Measurements from ENCODE around the gene B9D1. TPM values are rescaled to one million over a fixed set of nuclear protein-coding genes. Genes with fewer than 3 reads are reported as not detected.

B9D1 gene
- total and polyA plus RNA-seq, 2 of the 13 experiments (the other 11 are each of a cell fraction or from before 2014, with no cell fraction given): 27.7 to 31.1 TPM

DNA sequence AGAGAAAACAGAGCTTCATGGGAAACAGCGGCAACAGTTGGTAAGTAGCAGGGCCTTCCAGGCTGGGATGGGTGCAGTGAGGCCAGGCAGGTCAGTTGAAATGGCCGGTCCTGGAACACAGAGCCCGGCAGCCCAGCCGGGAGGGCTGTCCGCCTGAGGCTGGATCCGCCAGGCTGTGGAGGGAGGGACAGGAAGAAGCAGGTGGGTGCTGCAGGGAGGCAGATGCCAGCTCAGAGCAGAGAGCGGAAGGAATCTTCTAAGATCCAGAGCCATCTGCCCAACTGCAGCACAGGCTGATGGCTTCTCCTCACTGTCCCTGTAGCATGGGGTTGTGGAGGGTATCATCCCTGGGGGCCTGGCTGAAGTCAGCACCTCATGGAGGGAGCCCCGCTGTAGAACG is 49.1 kb upstream of the B9D1 start:
- ChIA-PET POLR2A (no interaction called here), CTCF (ENCODE audit: low intra/inter-chr PET ratio, low total read pairs) (no interaction called here)
- no TSS peak for BruUV-seq (replicated peaks)
- Histone ChIP-seq H3K9me3 (ENCODE audit: low read length) (no peaks in the 10 kb centered on the region), H4K20me1 (ENCODE audit: insufficient read depth, low read length) (no peaks in the 10 kb centered on the region), H2AFZ (ENCODE audit: low read length) (no peak overlapping the region), H3K4me1 (ENCODE audit: insufficient read depth, low read length) (no peaks in the 10 kb centered on the region), H3K9ac (ENCODE audit: insufficient read depth, low read depth, low read length) (no peak overlapping the region), H3K36me3 (replicated peaks in 1 of 2; ENCODE audit: control insufficient read depth in 1 of 2, insufficient read depth in 2 of 2, low read length in 2 of 2) (no peaks in the 10 kb centered on the region), H3K27me3 (ENCODE audit: control insufficient read depth in 1 of 2, insufficient read depth in 2 of 2, low read length in 2 of 2) (peaks cover 12 to 47% of the 10 kb centered on the region in 2 experiments), H3K27ac (ENCODE audit: extremely low read length, insufficient read depth, low read length) (no peak overlapping the region), H3K4me2 (ENCODE audit: low read depth, low read length) (no peak overlapping the region), H3K79me2 (ENCODE audit: insufficient read depth, low read length) (no peaks in the 10 kb centered on the region), H3K4me3 (replicated peaks in 1 of 3; ENCODE audit: insufficient read depth in 1 of 3, low read depth in 2 of 3, low read length in 3 of 3) (no peak overlapping the region)
- in situ Hi-C loops (cut with HindIII; ENCODE audit: extremely low pct_ligation_motif_present, low pct_unique_long_range_greater_than_20kb) (no loop called here), intact Hi-C loops (cut with micrococcal nuclease; ENCODE audit: unreplicated experiment) (no loop called here)
- ATAC-seq (no peak), FAIRE-seq (no peak), DNase-seq (ENCODE audit: low spot score) (no peak)
- 43% methylated on average over 6 of the region's 9 CpGs for WGBS (ENCODE audit: low lambda C conversion rate)
- no peak for TF ChIP-seq FOXA3 (CRISPR knock-in tag; IDR thresholded peaks at IDR 0.05)
- TF ChIP-seq, protein P1, sequence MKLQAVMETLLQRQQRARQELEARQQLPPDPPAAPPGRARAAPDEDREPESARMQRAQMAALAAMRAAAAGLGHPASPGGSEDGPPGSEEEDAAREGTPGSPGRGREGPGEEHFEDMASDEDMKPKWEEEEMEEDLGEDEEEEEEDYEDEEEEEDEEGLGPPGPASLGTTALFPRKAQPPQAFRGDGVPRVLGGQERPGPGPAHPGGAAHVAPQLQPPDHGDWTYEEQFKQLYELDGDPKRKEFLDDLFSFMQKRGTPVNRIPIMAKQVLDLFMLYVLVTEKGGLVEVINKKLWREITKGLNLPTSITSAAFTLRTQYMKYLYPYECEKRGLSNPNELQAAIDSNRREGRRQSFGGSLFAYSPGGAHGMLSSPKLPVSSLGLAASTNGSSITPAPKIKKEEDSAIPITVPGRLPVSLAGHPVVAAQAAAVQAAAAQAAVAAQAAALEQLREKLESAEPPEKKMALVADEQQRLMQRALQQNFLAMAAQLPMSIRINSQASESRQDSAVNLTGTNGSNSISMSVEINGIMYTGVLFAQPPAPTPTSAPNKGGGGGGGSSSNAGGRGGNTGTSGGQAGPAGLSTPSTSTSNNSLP (IDR thresholded peaks at IDR 0.05; ENCODE audit: low read depth, low read length): no peak
- no peak for TF ChIP-seq CHD2 (IDR thresholded peaks at IDR 0.05; ENCODE audit: low read depth, low read length)
- TF ChIP-seq, protein P2, sequence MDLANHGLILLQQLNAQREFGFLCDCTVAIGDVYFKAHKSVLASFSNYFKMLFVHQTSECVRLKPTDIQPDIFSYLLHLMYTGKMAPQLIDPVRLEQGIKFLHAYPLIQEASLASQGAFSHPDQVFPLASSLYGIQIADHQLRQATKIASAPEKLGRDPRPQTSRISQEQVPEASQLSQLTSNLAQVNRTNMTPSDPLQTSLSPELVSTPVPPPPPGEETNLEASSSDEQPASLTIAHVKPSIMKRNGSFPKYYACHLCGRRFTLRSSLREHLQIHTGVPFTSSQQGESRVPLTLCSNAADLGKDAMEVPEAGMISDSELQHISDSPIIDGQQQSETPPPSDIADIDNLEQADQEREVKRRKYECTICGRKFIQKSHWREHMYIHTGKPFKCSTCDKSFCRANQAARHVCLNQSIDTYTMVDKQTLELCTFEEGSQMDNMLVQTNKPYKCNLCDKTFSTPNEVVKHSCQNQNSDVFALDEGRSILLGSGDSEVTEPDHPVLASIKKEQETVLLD (CRISPR knock-in tag; IDR thresholded peaks at IDR 0.05; ENCODE audit: low read depth): no peak
- TF ChIP-seq HHEX (CRISPR knock-in tag; IDR thresholded peaks at IDR 0.05): no peak
- no peak for TF ChIP-seq WIZ (CRISPR knock-in tag; IDR thresholded peaks at IDR 0.05)
- no peak for TF ChIP-seq ZNF446 (CRISPR knock-in tag; IDR thresholded peaks at IDR 0.05)
- TF ChIP-seq ZNF20 (CRISPR knock-in tag; IDR thresholded peaks at IDR 0.05): no peak
- TF ChIP-seq NFIB (CRISPR knock-in tag; IDR thresholded peaks at IDR 0.05; ENCODE audit: borderline replicate concordance): no peak
- TF ChIP-seq, protein P3, sequence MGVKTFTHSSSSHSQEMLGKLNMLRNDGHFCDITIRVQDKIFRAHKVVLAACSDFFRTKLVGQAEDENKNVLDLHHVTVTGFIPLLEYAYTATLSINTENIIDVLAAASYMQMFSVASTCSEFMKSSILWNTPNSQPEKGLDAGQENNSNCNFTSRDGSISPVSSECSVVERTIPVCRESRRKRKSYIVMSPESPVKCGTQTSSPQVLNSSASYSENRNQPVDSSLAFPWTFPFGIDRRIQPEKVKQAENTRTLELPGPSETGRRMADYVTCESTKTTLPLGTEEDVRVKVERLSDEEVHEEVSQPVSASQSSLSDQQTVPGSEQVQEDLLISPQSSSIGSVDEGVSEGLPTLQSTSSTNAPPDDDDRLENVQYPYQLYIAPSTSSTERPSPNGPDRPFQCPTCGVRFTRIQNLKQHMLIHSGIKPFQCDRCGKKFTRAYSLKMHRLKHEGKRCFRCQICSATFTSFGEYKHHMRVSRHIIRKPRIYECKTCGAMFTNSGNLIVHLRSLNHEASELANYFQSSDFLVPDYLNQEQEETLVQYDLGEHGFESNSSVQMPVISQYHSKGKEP (CRISPR knock-in tag; IDR thresholded peaks at IDR 0.05): no peak
- no peak for TF ChIP-seq EP300 (IDR thresholded peaks at IDR 0.05; ENCODE audit: low read depth in 2 of 2, low read length in 2 of 2)
- TF ChIP-seq EP300 (CRISPR knock-in tag; IDR thresholded peaks at IDR 0.05; ENCODE audit: borderline replicate concordance): no peak
- no peak for TF ChIP-seq ZNF563 (CRISPR knock-in tag; IDR thresholded peaks at IDR 0.05)
- TF ChIP-seq, protein P4, sequence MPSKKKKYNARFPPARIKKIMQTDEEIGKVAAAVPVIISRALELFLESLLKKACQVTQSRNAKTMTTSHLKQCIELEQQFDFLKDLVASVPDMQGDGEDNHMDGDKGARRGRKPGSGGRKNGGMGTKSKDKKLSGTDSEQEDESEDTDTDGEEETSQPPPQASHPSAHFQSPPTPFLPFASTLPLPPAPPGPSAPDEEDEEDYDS (CRISPR knock-in tag; IDR thresholded peaks at IDR 0.05): no peak
- TF ChIP-seq MAFF (IDR thresholded peaks at IDR 0.05; ENCODE audit: low read depth, low read length): no peak
- TF ChIP-seq BORCS8-MEF2B (CRISPR knock-in tag; IDR thresholded peaks at IDR 0.05): no peak
- TF ChIP-seq RBM22 (optimal IDR thresholded peaks at IDR 0.05; ENCODE audit: low read length): no peak
- TF ChIP-seq FLYWCH1 (CRISPR knock-in tag; IDR thresholded peaks at IDR 0.05): no peak
- no peak for TF ChIP-seq ZBTB42 (CRISPR knock-in tag; IDR thresholded peaks at IDR 0.05)
- TF ChIP-seq ZBTB21 (CRISPR knock-in tag; IDR thresholded peaks at IDR 0.05): no peak
- TF ChIP-seq MATR3 (CRISPR knock-in tag; IDR thresholded peaks at IDR 0.05): no peak
